Epidermal melanocyte (primary cell): ENCODE results near the gene MPND.

ENCODE experiments used
- DNase-seq: peaks from one replicate; pipeline ENCODE4 v3.0.0; 2011; ENCODE audit warnings: low spot score; ENCODE audit not compliant: insufficient read length

Gene MPND

DNA sequence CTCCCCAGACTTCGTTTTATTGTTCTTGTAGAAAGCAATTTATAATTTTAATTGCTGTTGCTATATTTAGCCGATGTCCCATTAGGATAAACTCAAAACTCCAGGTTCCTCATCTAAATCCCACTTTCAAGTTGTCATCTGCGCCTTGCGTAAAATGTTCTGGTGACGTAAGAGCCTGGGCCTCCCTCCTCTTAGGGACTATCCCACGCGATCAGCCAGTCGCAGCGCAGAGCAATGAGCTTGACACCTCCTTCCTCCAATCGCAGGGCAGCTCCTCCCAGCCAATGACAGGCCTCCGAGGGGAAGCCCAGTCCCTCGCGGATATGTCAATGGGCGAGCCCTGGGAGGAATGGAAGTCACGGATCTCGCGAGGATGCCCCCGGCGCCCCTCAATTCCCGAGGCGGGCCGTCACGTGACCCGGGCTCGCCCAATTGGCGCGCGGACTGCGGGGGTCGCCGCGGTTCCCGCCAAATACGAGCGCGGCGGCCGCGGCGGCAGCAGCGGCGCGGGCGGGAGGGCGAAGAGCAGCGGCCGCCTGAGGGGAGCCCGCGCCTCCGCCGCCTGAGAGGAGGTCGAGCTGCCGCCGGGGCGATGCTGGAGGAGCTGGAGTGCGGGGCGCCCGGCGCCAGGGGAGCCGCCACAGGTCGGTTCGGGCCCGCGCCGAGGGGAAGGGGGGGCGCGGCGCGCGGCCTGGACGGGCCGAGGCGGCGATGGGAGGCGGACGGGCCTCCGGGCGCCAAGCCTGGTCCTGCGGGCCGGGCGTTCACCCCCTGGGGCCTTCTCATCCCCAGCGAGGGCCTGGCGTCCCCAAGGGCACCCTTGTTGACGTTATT is 59.0 kb downstream of the MPND start, which contains the start of gene CHAF1A:
TSS of gene CHAF1A (plus strand) at position 470 of the 834 bp plus-strand sequence. CDS start at position 593, 123 bp downstream.
- peak; percentile 100 for DNase-seq

- DNase-seq, result no peak
These were observed 59.8 kb downstream of the MPND start for GRCh38 chr19:4403005-4403761.

GRCh38 chr19:4405977-4406376 is 62.6 kb downstream of the MPND start:
- DNase-seq, result peak; percentile 78

- DNase-seq, result no peak
These were observed 63.3 kb downstream of the MPND start for GRCh38 chr19:4406626-4407025.

GRCh38 chr19:4409123-4409933 is 66.0 kb downstream of the MPND start:
- DNase-seq, result no peak
